Muscle layer of colon (tissue), 2 donors: ENCODE measurements around the gene CDK10.

ENCODE experiments used
- H3K27ac ChIP-seq: one replicate; pipeline ENCODE4 v1.7.0; 2013; ENCODE audit warnings: low read depth, mild to moderate bottlenecking, low read length, moderate library complexity
- H3K27me3 ChIP-seq, 2 donors: one replicate each; pipeline ENCODE4 v1.7.0; 2013; ENCODE audit warnings: low read length in 2 of 2, mild to moderate bottlenecking in 2 of 2; ENCODE audit not compliant: insufficient read depth in 2 of 2, control insufficient read depth in 1 of 2
- H3K36me3 ChIP-seq: one replicate; pipeline ENCODE4 v1.7.0; 2013; ENCODE audit warnings: mild to moderate bottlenecking, low read length; ENCODE audit not compliant: insufficient read depth
- H3K4me1 ChIP-seq: one replicate; pipeline ENCODE4 v1.7.0; 2013; ENCODE audit warnings: mild to moderate bottlenecking, low read length; ENCODE audit not compliant: insufficient read depth
- H3K4me3 ChIP-seq, 2 donors: one replicate each; pipeline ENCODE4 v1.7.0; 2013; ENCODE audit warnings: low read length in 2 of 2, low read depth in 1 of 2, mild to moderate bottlenecking in 1 of 2, moderate library complexity in 1 of 2
- H3K9ac ChIP-seq: one replicate; pipeline ENCODE4 v1.7.0; 2013; ENCODE audit warnings: low read length
- H3K9me3 ChIP-seq: one replicate; pipeline ENCODE4 v1.7.0; 2013; ENCODE audit warnings: mild to moderate bottlenecking, low read length
- donor health status: abdominal sarcoma.
- donor health status: Adenocarcinoma of cecum.

The CDK10 gene

GRCh38 chr16:89733322-89733721 is 46.8 kb downstream of the CDK10 start:
- H3K27me3 ChIP-seq: no peaks in the 10 kb centered on the region
- H3K27ac ChIP-seq: no peak overlapping the region
- H3K36me3 ChIP-seq: peaks cover 91% of the 10 kb centered on the region
- no peaks in the 10 kb centered on the region for H3K4me1 ChIP-seq
- H3K9me3 ChIP-seq: no peaks in the 10 kb centered on the region
- no peak overlapping the region for H3K4me3 ChIP-seq
- H3K9ac ChIP-seq: no peak overlapping the region

GRCh38 chr16:89733792-89734191 is 47.3 kb downstream of the CDK10 start:
- no peak overlapping the region for H3K9ac ChIP-seq
- no peaks in the 10 kb centered on the region for H3K27me3 ChIP-seq
- no peak overlapping the region for H3K4me3 ChIP-seq
- no peaks in the 10 kb centered on the region for H3K4me1 ChIP-seq
- no peak overlapping the region for H3K27ac ChIP-seq
- H3K36me3 ChIP-seq: peaks cover 93% of the 10 kb centered on the region
- no peaks in the 10 kb centered on the region for H3K9me3 ChIP-seq

GRCh38 chr16:89736554-89736953 is 50.1 kb downstream of the CDK10 start:
- H3K4me3 ChIP-seq: no peak overlapping the region
- H3K27me3 ChIP-seq: no peaks in the 10 kb centered on the region
- no peak overlapping the region for H3K9ac ChIP-seq
- no peak overlapping the region for H3K27ac ChIP-seq
- peaks cover 84% of the 10 kb centered on the region for H3K36me3 ChIP-seq
- H3K4me1 ChIP-seq: no peaks in the 10 kb centered on the region
- H3K9me3 ChIP-seq: no peaks in the 10 kb centered on the region

GRCh38 chr16:89737341-89738071 is 51.0 kb downstream of the CDK10 start:
- Histone ChIP-seq H3K4me3 (no peak overlapping the region), H3K36me3 (peaks cover 74% of the 10 kb centered on the region), H3K9me3 (no peaks in the 10 kb centered on the region), H3K4me1 (no peaks in the 10 kb centered on the region), H3K27me3 (no peaks in the 10 kb centered on the region), H3K9ac (no peak overlapping the region), H3K27ac (no peak overlapping the region)

GRCh38 chr16:89738072-89738377 is 51.5 kb downstream of the CDK10 start:
- Histone ChIP-seq H3K4me1 (no peaks in the 10 kb centered on the region), H3K27me3 (no peaks in the 10 kb centered on the region), H3K27ac (no peak overlapping the region), H3K9me3 (no peaks in the 10 kb centered on the region), H3K36me3 (peaks cover 69% of the 10 kb centered on the region), H3K9ac (no peak overlapping the region), H3K4me3 (no peak overlapping the region)

- Histone ChIP-seq H3K36me3 (peaks cover 62% of the 10 kb centered on the region), H3K9me3 (no peaks in the 10 kb centered on the region), H3K4me3 (no peak overlapping the region), H3K27me3 (no peaks in the 10 kb centered on the region), H3K9ac (no peak overlapping the region), H3K4me1 (no peaks in the 10 kb centered on the region), H3K27ac (no peak overlapping the region)
Measured at GRCh38 chr16:89738538-89739317, 52.2 kb downstream of the CDK10 start.

GRCh38 chr16:89739383-89739782 is 52.9 kb downstream of the CDK10 start:
- no peaks in the 10 kb centered on the region for H3K9me3 ChIP-seq
- H3K4me3 ChIP-seq: no peak overlapping the region
- H3K9ac ChIP-seq: no peak overlapping the region
- no peaks in the 10 kb centered on the region for H3K27me3 ChIP-seq
- no peaks in the 10 kb centered on the region for H3K4me1 ChIP-seq
- peaks cover 56% of the 10 kb centered on the region for H3K36me3 ChIP-seq
- H3K27ac ChIP-seq: no peak overlapping the region

GRCh38 chr16:89741342-89742014 is 55.0 kb downstream of the CDK10 start:
- no peak overlapping the region for H3K4me3 ChIP-seq
- H3K27me3 ChIP-seq: no peaks in the 10 kb centered on the region
- H3K9ac ChIP-seq: no peak overlapping the region
- peaks cover 35% of the 10 kb centered on the region for H3K36me3 ChIP-seq
- H3K4me1 ChIP-seq: no peaks in the 10 kb centered on the region
- H3K9me3 ChIP-seq: no peaks in the 10 kb centered on the region
- no peak overlapping the region for H3K27ac ChIP-seq

- peaks cover 20% of the 10 kb centered on the region for H3K36me3 ChIP-seq
- no peak overlapping the region for H3K9ac ChIP-seq
- H3K4me3 ChIP-seq: no peak overlapping the region
- no peak overlapping the region for H3K27ac ChIP-seq
- no peaks in the 10 kb centered on the region for H3K4me1 ChIP-seq
- no peaks in the 10 kb centered on the region for H3K9me3 ChIP-seq
- H3K27me3 ChIP-seq: no peaks in the 10 kb centered on the region
Measured at GRCh38 chr16:89742948-89743347, 56.5 kb downstream of the CDK10 start.

- Histone ChIP-seq H3K9ac (no peak overlapping the region), H3K27ac (no peak overlapping the region), H3K9me3 (no peaks in the 10 kb centered on the region), H3K4me3 (no peak overlapping the region), H3K4me1 (no peaks in the 10 kb centered on the region), H3K27me3 (no peaks in the 10 kb centered on the region), H3K36me3 (peaks cover 2% of the 10 kb centered on the region)
Measured at GRCh38 chr16:89744813-89745212, 58.3 kb downstream of the CDK10 start.
